NOMO-1 treated with DMSO at 0.1 percent for 48 hours (cell line): Measurements from ENCODE around the gene OR11H6.
"Not testable (repeated sequence)": the region's sequence is repeated elsewhere in the genome, so short reads cannot be mapped to it uniquely, and the experiment has no call there.

Experiments used
- DNase-seq: peaks from one replicate; lab custom pipeline; 2025; ENCODE audit not compliant: unreplicated experiment; lab: John Stamatoyannopoulos, UW

The OR11H6 gene

GRCh38 chr14:20223410-20223809, at the start of gene OR11H6:
Gene OR11H6, plus strand, starts transcription at chr14:20223710. Its CDS starts 0 bp downstream, at chr14:20223710.
- no peak for DNase-seq

GRCh38 chr14:20174205-20174604, 49.3 kb upstream of the OR11H6 start:
- DNase-seq = not testable (repeated sequence)

GRCh38 chr14:20176330-20176729, 47.2 kb upstream of the OR11H6 start:
- DNase-seq = no peak

- DNase-seq = no peak
These were observed 46.0 kb upstream of the OR11H6 start for GRCh38 chr14:20177433-20177974.

GRCh38 chr14:20179218-20179617, 44.3 kb upstream of the OR11H6 start:
- peak; percentile 83 for DNase-seq

GRCh38 chr14:20179880-20180279, 43.6 kb upstream of the OR11H6 start:
- DNase-seq = peak; percentile 91

- peak; percentile 53 for DNase-seq
These were observed 43.0 kb upstream of the OR11H6 start for GRCh38 chr14:20180486-20180885.

GRCh38 chr14:20184181-20184580, 39.3 kb upstream of the OR11H6 start:
- DNase-seq = no peak

GRCh38 chr14:20190596-20190995, 32.9 kb upstream of the OR11H6 start, which contains the start of gene OR11G2:
Gene OR11G2, plus strand, starts transcription at chr14:20190896. Its CDS starts 6,542 bp downstream, at chr14:20197438.
- DNase-seq = no peak

GRCh38 chr14:20191396-20191795, 32.1 kb upstream of the OR11H6 start:
- no peak for DNase-seq

GRCh38 chr14:20194101-20194500, 29.4 kb upstream of the OR11H6 start:
- DNase-seq = no peak

- DNase-seq = not testable (repeated sequence)
These were observed 28.3 kb upstream of the OR11H6 start for GRCh38 chr14:20195170-20195569.

- no peak for DNase-seq
These were observed 27.6 kb upstream of the OR11H6 start for GRCh38 chr14:20195911-20196310.

- DNase-seq = peak; percentile 74
These were observed 26.1 kb upstream of the OR11H6 start for GRCh38 chr14:20197459-20197858.

GRCh38 chr14:20198991-20199390, 24.5 kb upstream of the OR11H6 start:
- no peak for DNase-seq

- DNase-seq = no peak
These were observed 18.8 kb upstream of the OR11H6 start for GRCh38 chr14:20204721-20205120.

- DNase-seq = no peak
These were observed 13.9 kb upstream of the OR11H6 start for GRCh38 chr14:20209595-20209994.

GRCh38 chr14:20212406-20212805, 11.1 kb upstream of the OR11H6 start:
- DNase-seq = not testable (repeated sequence)

GRCh38 chr14:20215196-20215595, 8.3 kb upstream of the OR11H6 start:
- DNase-seq = no peak

- no peak for DNase-seq
These were observed 4.5 kb upstream of the OR11H6 start for GRCh38 chr14:20219033-20219432.

- DNase-seq = no peak
These were observed 5.2 kb downstream of the OR11H6 start, which contains the start of gene OR11H7 for GRCh38 chr14:20228681-20229080. Gene OR11H7, plus strand, starts transcription at chr14:20228981.

GRCh38 chr14:20235415-20235814, 11.9 kb downstream of the OR11H6 start:
- not testable (repeated sequence) for DNase-seq

GRCh38 chr14:20247646-20248246, 24.2 kb downstream of the OR11H6 start:
- peak; percentile 33 for DNase-seq
